SK-N-SH (cell line): ENCODE results near the gene MIPOL1. TPM values are rescaled to one million over a fixed set of nuclear protein-coding genes. Genes with fewer than 3 reads are reported as not detected.
"Not testable (repeated sequence)": the region's sequence is repeated elsewhere in the genome, so short reads cannot be mapped to it uniquely, and the experiment has no call there.

Source experiments
- CTCF ChIA-PET: fragments of 300-600, 350-600 bp; formaldehyde crosslinking; extraction: SDS; loops from one replicate; lab custom pipeline; 2021; lab: Yijun Ruan, JAX
- POLR2A ChIA-PET: fragments of 350-600 bp; sonication (Branson Sonifier 250); formaldehyde crosslinking; extraction: SDS; loops from one replicate; lab custom pipeline; 2020; ENCODE audit warnings: antibody characterized with exemption, inconsistent platforms; lab: Yijun Ruan, JAX
- DNase-seq: peaks from one replicate; pipeline ENCODE4 v3.0.0; 2012
- H2AFZ ChIP-seq: fragments of 200-600 bp; sonication (generic); 2 replicates; pipeline ENCODE4 v1.8.1; 2016; ENCODE audit warnings: antibody characterized with exemption, mild to moderate bottlenecking, low read depth
- H3F3A ChIP-seq: fragments of 200-600 bp; sonication (generic); replicated peaks from 2 replicates; pipeline ENCODE3; 2016; ENCODE audit warnings: antibody characterized with exemption, mild to moderate bottlenecking; ENCODE audit not compliant: insufficient read depth
- H3K27ac ChIP-seq, 2 experiments: fragments of 200-500 bp in 1 of 2; fragments of 200-600 bp in 1 of 2; sonication (Bioruptor generic) in 1 of 2; sonication (generic), shearing (Covaris generic) in 1 of 2; 2 replicates each; pipeline versions ENCODE4 v1.5.1 to v1.6.1; 2014 to 2016; ENCODE audit warnings: low read depth in 2 of 2, inconsistent platforms in 1 of 2, low read length in 1 of 2, mild to moderate bottlenecking in 1 of 2, mixed read lengths in 1 of 2
- H3K27me3 ChIP-seq: fragments of 200-600 bp; sonication (generic), shearing (Covaris generic); 2 replicates; pipeline ENCODE4 v1.6.1; 2016; ENCODE audit warnings: mixed run types; ENCODE audit not compliant: insufficient read depth
- H3K36me3 ChIP-seq, 2 experiments: fragments of 200-500 bp in 1 of 2; fragments of 200-600 bp in 1 of 2; sonication (Bioruptor generic) in 1 of 2; sonication (generic) in 1 of 2; replicated peaks in 1 of 2; 2 replicates each; pipeline versions ENCODE3 to v1.5.1; 2014 to 2016; ENCODE audit warnings: low read length in 1 of 2, mild to moderate bottlenecking in 1 of 2; ENCODE audit not compliant: insufficient read depth in 2 of 2, control insufficient read depth in 1 of 2
- H3K4me1 ChIP-seq, 2 experiments: fragments of 200-500 bp in 1 of 2; fragments of 200-600 bp in 1 of 2; sonication (Bioruptor generic) in 1 of 2; sonication (generic), shearing (Covaris generic) in 1 of 2; 2 replicates each; pipeline versions ENCODE4 v1.5.1 to v1.6.1; 2014 to 2016; ENCODE audit warnings: low read depth in 1 of 2, low read length in 1 of 2, mixed run types in 1 of 2; ENCODE audit not compliant: insufficient read depth in 2 of 2, control insufficient read depth in 1 of 2
- H3K4me2 ChIP-seq: fragments of 200-600 bp; sonication (generic), shearing (Covaris generic); 2 replicates; pipeline ENCODE4 v1.6.1; 2017; ENCODE audit warnings: mixed run types
- H3K4me3 ChIP-seq, 2 experiments: fragments of 200-500 bp in 1 of 2; fragments of 200-600 bp in 1 of 2; sonication (Bioruptor generic) in 1 of 2; sonication (generic), shearing (Covaris generic) in 1 of 2; 2 replicates each; pipeline versions ENCODE4 v1.5.1 to v1.8.1; 2014 to 2016; ENCODE audit warnings: low read depth in 2 of 2, inconsistent platforms in 1 of 2, low read length in 1 of 2, mild to moderate bottlenecking in 1 of 2, mixed read lengths in 1 of 2, moderate library complexity in 1 of 2
- H3K79me2 ChIP-seq: fragments of 200-600 bp; sonication (generic); 2 replicates; pipeline ENCODE4 v1.8.1; 2017; ENCODE audit warnings: mild to moderate bottlenecking; ENCODE audit not compliant: insufficient read depth
- H3K9ac ChIP-seq: fragments of 200-600 bp; sonication (generic); 2 replicates; pipeline ENCODE4 v1.6.1; 2017; ENCODE audit warnings: mixed run types
- H3K9me2 ChIP-seq: fragments of 200-600 bp; sonication (generic); 2 replicates; pipeline ENCODE4 v1.6.1; 2017; ENCODE audit warnings: mixed run types
- H3K9me3 ChIP-seq: fragments of 200-600 bp; sonication (generic); 2 replicates; pipeline ENCODE4 v1.6.1; 2017; ENCODE audit warnings: mixed run types, mild to moderate bottlenecking, moderate library complexity
- H4K20me1 ChIP-seq: fragments of 200-600 bp; sonication (generic); 2 replicates; pipeline ENCODE4 v1.6.1; 2017; ENCODE audit warnings: mild to moderate bottlenecking, mixed run types; ENCODE audit not compliant: insufficient read depth
- EZH2phosphoT487 ChIP-seq: fragments of 200-600 bp; sonication (generic); IDR thresholded peaks from 2 replicates; pipeline ENCODE4 v1.6.1; 2017; ENCODE audit warnings: low read depth, mixed run types, mild to moderate bottlenecking, antibody characterized with exemption, moderate library complexity, borderline replicate concordance
- GATA2 ChIP-seq: sonication (generic); formaldehyde crosslinking; IDR thresholded peaks from 2 replicates; pipeline ENCODE4 v1.5.0; 2020; ENCODE audit warnings: mild to moderate bottlenecking, missing genetic modification reagents
- JUND ChIP-seq: IDR thresholded peaks from 2 replicates; pipeline ENCODE4 v1.4.0; 2012
- MXI1 ChIP-seq: IDR thresholded peaks from 2 replicates; pipeline ENCODE4 v1.6.1; 2012; ENCODE audit warnings: mild to moderate bottlenecking, low read depth, low read length, improper control_type of control experiment
- NRF1 ChIP-seq: IDR thresholded peaks from 2 replicates; pipeline ENCODE4 v1.6.1; 2012; ENCODE audit warnings: low read depth, mild to moderate bottlenecking, low read length
- RAD21 ChIP-seq: IDR thresholded peaks from 2 replicates; pipeline ENCODE4 v1.6.1; 2012; ENCODE audit warnings: mild to moderate bottlenecking, low read length
- RCOR1 ChIP-seq: fragments of 150-350 bp; IDR thresholded peaks from 2 replicates; pipeline ENCODE4 v1.6.1; 2017; ENCODE audit warnings: antibody characterized with exemption, low read length
- RXRA ChIP-seq: IDR thresholded peaks from 2 replicates; pipeline ENCODE4 v1.4.0; 2012; ENCODE audit warnings: low read depth, mild to moderate bottlenecking, borderline replicate concordance
- TEAD4 ChIP-seq: IDR thresholded peaks from 2 replicates; pipeline ENCODE4 v1.4.0; 2012; ENCODE audit warnings: mild to moderate bottlenecking, borderline replicate concordance; ENCODE audit not compliant: insufficient read depth
- WGBS: methylation state at CpG from one replicate; pipeline ENCODE4 v1.1.6; 2017; ENCODE audit warnings: low lambda C conversion rate; 5-methylcytosine and 5-hydroxymethylcytosine counted together
- polyA plus RNA-seq, 3 experiments: library from polyadenylated mRNA; depleted of rRNA; stranded (reverse); fragments of >200 nt; gene quantifications; 2 replicates each; pipeline ENCODE4 v1.2.3, GENCODE V29; 2012
- TF ChIP-seq, protein P1 (sequence below): IDR thresholded peaks from 2 replicates; pipeline ENCODE4 v1.4.0; 2012; ENCODE audit warnings: low read depth, borderline replicate concordance
- TF ChIP-seq, protein P2 (sequence below): fragments of 150-350 bp; IDR thresholded peaks from 2 replicates; pipeline ENCODE4 v1.6.1; 2017; ENCODE audit warnings: antibody characterized with exemption, low read length, low read depth, borderline replicate concordance
- TF ChIP-seq, protein P3 (sequence below): IDR thresholded peaks from 2 replicates; pipeline ENCODE4; 2012
- TF ChIP-seq, protein P4 (sequence below): IDR thresholded peaks from 2 replicates; pipeline ENCODE4 v1.4.0; 2012; ENCODE audit warnings: low read depth
- TF ChIP-seq, protein P5 (sequence below): fragments of 200-600 bp; sonication (generic); IDR thresholded peaks from 2 replicates; pipeline ENCODE4 v1.6.1; 2017; ENCODE audit warnings: antibody characterized with exemption, mild to moderate bottlenecking, moderate library complexity

The MIPOL1 gene
- polyA plus RNA-seq, 1 of the 3 experiments (the other 2 are of a cell fraction): 0.23 TPM

DNA sequence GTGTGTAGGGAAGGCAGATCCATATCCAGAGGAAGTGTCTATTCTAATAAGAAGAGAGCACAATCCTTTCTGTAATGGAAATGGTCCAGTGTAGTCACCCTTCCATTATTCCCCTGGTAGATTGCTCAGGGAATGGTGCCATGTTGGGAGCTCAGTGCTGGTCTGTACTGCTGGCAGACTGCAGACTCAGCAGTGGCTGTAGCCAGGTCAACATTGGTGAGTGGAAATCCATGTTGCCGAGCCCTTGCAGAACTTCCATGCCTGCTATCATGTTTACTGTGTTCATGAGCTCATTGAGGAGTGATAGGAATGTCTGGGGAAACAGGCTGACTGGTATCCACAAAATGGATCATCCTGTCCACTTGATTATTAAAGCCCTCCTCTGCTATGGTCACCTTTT is 128.7 kb downstream of the MIPOL1 start (continued):
- TF ChIP-seq, protein P1, sequence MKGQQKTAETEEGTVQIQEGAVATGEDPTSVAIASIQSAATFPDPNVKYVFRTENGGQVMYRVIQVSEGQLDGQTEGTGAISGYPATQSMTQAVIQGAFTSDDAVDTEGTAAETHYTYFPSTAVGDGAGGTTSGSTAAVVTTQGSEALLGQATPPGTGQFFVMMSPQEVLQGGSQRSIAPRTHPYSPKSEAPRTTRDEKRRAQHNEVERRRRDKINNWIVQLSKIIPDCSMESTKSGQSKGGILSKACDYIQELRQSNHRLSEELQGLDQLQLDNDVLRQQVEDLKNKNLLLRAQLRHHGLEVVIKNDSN: no peak
- TF ChIP-seq, protein P2, sequence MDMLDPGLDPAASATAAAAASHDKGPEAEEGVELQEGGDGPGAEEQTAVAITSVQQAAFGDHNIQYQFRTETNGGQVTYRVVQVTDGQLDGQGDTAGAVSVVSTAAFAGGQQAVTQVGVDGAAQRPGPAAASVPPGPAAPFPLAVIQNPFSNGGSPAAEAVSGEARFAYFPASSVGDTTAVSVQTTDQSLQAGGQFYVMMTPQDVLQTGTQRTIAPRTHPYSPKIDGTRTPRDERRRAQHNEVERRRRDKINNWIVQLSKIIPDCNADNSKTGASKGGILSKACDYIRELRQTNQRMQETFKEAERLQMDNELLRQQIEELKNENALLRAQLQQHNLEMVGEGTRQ: no peak
- TF ChIP-seq TEAD4: no peak

DNA sequence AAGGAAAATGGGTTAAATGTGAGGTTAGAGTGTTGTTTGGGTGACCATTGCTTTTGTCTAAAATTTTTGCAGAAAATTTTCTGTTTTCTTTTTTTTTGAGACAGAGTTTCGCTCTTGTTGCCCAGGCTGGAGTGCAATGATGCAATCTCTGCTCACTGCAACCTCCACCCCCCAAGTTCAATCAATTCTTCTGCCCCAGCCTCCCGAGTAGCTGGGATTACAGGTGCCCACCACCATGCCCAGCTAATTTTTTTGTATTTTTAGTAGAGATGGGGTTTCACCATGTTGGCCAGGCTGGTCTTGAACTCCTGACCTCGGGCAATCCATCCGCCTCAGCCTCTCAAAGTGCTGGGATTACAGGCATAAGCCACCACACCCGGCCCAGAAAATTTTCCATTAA is 130.2 kb downstream of the MIPOL1 start:
- H3F3A ChIP-seq, H3K27me3 ChIP-seq, H3K9me3 ChIP-seq, H3K9ac ChIP-seq, H4K20me1 ChIP-seq, H3K4me2 ChIP-seq, H3K4me1 ChIP-seq, H2AFZ ChIP-seq, CTCF ChIA-PET, H3K79me2 ChIP-seq, DNase-seq, POLR2A ChIA-PET, H3K36me3 ChIP-seq, H3K9me2 ChIP-seq, H3K4me3 ChIP-seq, H3K27ac ChIP-seq: not testable (repeated sequence)
- 30% methylated on average over 3 of the region's 5 CpGs for WGBS

DNA sequence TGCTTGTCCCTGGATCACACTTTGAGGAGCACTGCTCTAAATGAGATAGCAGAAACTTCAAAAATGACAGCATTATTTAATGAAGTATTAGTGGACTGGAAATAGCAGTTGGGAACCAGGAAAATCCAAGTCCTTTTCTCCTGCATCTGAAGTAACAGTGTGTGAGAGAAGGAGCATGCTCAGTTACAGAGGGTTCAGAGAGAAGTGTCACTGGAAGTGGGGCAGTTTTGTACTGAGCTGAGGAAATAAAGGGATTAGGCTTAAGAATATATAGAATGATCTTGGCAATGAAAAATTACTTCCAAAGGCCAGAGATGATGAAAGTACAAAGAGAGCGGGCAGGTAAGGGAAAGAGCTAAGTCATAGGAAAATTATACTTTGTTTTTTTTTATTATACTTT is 130.9 kb downstream of the MIPOL1 start:
- TF ChIP-seq NRF1 (no peak), TEAD4 (no peak), EZH2phosphoT487 (no peak), MXI1 (no peak), RAD21 (no peak), RCOR1 (no peak), GATA2 (CRISPR knock-in tag) (no peak), JUND (no peak), RXRA (no peak)
- TF ChIP-seq, protein P1: no peak
- TF ChIP-seq, protein P3, sequence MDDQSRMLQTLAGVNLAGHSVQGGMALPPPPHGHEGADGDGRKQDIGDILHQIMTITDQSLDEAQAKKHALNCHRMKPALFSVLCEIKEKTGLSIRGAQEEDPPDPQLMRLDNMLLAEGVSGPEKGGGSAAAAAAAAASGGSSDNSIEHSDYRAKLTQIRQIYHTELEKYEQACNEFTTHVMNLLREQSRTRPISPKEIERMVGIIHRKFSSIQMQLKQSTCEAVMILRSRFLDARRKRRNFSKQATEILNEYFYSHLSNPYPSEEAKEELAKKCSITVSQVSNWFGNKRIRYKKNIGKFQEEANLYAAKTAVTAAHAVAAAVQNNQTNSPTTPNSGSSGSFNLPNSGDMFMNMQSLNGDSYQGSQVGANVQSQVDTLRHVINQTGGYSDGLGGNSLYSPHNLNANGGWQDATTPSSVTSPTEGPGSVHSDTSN: no peak
- TF ChIP-seq, protein P4, sequence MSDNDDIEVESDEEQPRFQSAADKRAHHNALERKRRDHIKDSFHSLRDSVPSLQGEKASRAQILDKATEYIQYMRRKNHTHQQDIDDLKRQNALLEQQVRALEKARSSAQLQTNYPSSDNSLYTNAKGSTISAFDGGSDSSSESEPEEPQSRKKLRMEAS: no peak
- TF ChIP-seq, protein P5, sequence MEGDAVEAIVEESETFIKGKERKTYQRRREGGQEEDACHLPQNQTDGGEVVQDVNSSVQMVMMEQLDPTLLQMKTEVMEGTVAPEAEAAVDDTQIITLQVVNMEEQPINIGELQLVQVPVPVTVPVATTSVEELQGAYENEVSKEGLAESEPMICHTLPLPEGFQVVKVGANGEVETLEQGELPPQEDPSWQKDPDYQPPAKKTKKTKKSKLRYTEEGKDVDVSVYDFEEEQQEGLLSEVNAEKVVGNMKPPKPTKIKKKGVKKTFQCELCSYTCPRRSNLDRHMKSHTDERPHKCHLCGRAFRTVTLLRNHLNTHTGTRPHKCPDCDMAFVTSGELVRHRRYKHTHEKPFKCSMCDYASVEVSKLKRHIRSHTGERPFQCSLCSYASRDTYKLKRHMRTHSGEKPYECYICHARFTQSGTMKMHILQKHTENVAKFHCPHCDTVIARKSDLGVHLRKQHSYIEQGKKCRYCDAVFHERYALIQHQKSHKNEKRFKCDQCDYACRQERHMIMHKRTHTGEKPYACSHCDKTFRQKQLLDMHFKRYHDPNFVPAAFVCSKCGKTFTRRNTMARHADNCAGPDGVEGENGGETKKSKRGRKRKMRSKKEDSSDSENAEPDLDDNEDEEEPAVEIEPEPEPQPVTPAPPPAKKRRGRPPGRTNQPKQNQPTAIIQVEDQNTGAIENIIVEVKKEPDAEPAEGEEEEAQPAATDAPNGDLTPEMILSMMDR: no peak
- ChIA-PET CTCF (no interaction called here), POLR2A (no interaction called here)
- Histone ChIP-seq H3K9ac (no peak overlapping the region), H3K79me2 (no peaks in the 10 kb centered on the region), H3K36me3 (no peaks in the 10 kb centered on the region), H4K20me1 (no peaks in the 10 kb centered on the region), H3K27ac (no peak overlapping the region), H3F3A (no peaks in the 10 kb centered on the region), H2AFZ (no peak overlapping the region), H3K9me2 (no peaks in the 10 kb centered on the region), H3K9me3 (no peaks in the 10 kb centered on the region), H3K4me1 (no peaks in the 10 kb centered on the region), H3K4me3 (no peak overlapping the region), H3K27me3 (no peaks in the 10 kb centered on the region), H3K4me2 (no peak overlapping the region)
- no peak for DNase-seq
- 15% methylated on average over 1 of the region's 1 CpG for WGBS
